NCI-H1105 treated with DMSO at 0.1 percent for 48 hours (cell line): ENCODE measurements around the gene SERINC2.

ENCODE experiments used
- DNase-seq: peaks from one replicate; lab custom pipeline; 2025; lab: John Stamatoyannopoulos, UW

Gene SERINC2

GRCh38 chr1:31434101-31434871, 21.3 kb downstream of the SERINC2 start:
- DNase-seq, result no peak

- DNase-seq, result no peak
Observed at GRCh38 chr1:31434979-31435378, 22.0 kb downstream of the SERINC2 start.

- DNase-seq, result no peak
Observed at GRCh38 chr1:31435471-31436409, 22.7 kb downstream of the SERINC2 start.

GRCh38 chr1:31436596-31437432, 23.8 kb downstream of the SERINC2 start:
- DNase-seq, result no peak

GRCh38 chr1:31437433-31438037, 24.5 kb downstream of the SERINC2 start:
- DNase-seq, result no peak

- DNase-seq, result no peak
Observed at GRCh38 chr1:31439276-31439675, 26.3 kb downstream of the SERINC2 start.

- DNase-seq, result no peak
Observed at GRCh38 chr1:31441073-31441472, 28.1 kb downstream of the SERINC2 start.

GRCh38 chr1:31441558-31441957, 28.5 kb downstream of the SERINC2 start:
- no peak for DNase-seq

- no peak for DNase-seq
Observed at GRCh38 chr1:31441970-31442647, 29.1 kb downstream of the SERINC2 start.

GRCh38 chr1:31442648-31442994, 29.6 kb downstream of the SERINC2 start:
- DNase-seq, result no peak

- no peak for DNase-seq
Observed at GRCh38 chr1:31443673-31444072, 30.7 kb downstream of the SERINC2 start.

GRCh38 chr1:31444725-31445448, 31.9 kb downstream of the SERINC2 start:
- no peak for DNase-seq

- DNase-seq, result no peak
Observed at GRCh38 chr1:31445951-31446350, 32.9 kb downstream of the SERINC2 start.

GRCh38 chr1:31447210-31447609, 34.2 kb downstream of the SERINC2 start:
- no peak for DNase-seq

- DNase-seq, result no peak
Observed at GRCh38 chr1:31453384-31454079, 40.5 kb downstream of the SERINC2 start.

- DNase-seq, result no peak
Observed at GRCh38 chr1:31458287-31458896, 45.4 kb downstream of the SERINC2 start.

- no peak for DNase-seq
Observed at GRCh38 chr1:31460027-31460426, 47.0 kb downstream of the SERINC2 start.

- DNase-seq, result no peak
Observed at GRCh38 chr1:31467005-31467674, 54.1 kb downstream of the SERINC2 start.

GRCh38 chr1:31470794-31471315, 57.8 kb downstream of the SERINC2 start:
- no peak for DNase-seq
